OCI-LY1 (cell line): ENCODE results near the gene SLC28A1.

Experiments
- CTCF ChIP-seq: fragments of 200-600 bp; sonication (generic), shearing (Covaris generic); IDR thresholded peaks from 2 replicates; pipeline ENCODE4 v1.5.1; 2017; ENCODE audit warnings: mild to moderate bottlenecking, antibody characterized with exemption, low read length, moderate library complexity, mixed read lengths
- EZH2 ChIP-seq: fragments of 200-600 bp; sonication (generic), shearing (Covaris generic); IDR thresholded peaks from 2 replicates; pipeline ENCODE4 v1.8.0; 2017; ENCODE audit warnings: borderline replicate concordance, mixed run types, mild to moderate bottlenecking, antibody characterized with exemption, low read length, moderate library complexity, mixed read lengths

- no peak for TF ChIP-seq CTCF
- no peak for TF ChIP-seq EZH2
Measured at GRCh38 chr15:84949845-84950569, 65.5 kb downstream of the SLC28A1 start.
